ENCODE measurements around the gene KITLG.
"Not testable (repeated sequence)": the region's sequence is repeated elsewhere in the genome, so short reads cannot be mapped to it uniquely, and the experiment has no call there.

KITLG gene, protein sequence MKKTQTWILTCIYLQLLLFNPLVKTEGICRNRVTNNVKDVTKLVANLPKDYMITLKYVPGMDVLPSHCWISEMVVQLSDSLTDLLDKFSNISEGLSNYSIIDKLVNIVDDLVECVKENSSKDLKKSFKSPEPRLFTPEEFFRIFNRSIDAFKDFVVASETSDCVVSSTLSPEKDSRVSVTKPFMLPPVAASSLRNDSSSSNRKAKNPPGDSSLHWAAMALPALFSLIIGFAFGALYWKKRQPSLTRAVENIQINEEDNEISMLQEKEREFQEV

DNA sequence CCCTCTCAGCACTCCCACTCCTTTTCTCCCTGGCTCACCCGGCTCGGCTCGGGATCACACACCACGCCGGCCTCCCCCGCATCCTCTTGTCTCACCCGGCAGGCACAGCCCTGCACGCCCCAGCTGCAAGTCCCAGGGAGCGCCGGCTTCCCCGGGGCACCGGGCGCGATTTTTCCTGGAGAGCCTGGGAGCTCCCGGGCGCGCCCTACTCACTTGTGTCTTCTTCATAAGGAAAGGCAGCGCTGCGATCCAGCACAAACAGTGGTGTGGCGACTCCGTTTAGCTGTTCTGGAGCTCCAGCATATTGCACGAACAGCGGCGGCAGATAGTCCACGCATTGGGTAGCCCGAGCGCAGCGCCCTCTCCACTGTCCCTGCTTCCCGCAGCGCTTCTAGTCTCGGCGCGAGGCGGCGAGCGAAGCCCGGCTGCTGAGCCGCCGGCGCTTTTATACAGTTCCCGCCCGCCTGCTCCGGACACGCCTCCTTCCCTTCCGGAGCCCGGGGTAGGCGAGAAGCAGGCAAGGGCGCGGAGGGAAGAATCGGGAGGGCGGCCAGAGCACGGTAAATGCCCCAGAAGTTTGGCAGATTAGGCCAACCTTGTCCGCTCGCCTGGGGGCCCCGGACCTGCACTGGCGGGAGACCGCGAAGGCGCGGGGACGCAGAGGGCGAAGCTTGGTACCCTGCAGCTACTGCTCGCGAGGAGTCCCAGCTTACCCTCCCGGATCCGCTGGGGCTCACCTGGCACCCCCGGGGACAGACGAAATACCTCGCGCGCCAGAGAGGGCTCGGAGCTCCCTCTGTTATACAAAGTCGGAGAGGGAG lies at the start of gene KITLG:
Gene KITLG, minus strand, starts transcription at position 421 of the 821 bp plus-strand sequence. Its CDS starts 193 bp downstream, at position 228.
- Histone ChIP-seq H3K4me3 (peak within 1 kb of the TSS; percentile 37 to 65 (median 57)), H3K27ac (peak within 1 kb of the TSS; percentile 28 to 88 (median 76))

DNA sequence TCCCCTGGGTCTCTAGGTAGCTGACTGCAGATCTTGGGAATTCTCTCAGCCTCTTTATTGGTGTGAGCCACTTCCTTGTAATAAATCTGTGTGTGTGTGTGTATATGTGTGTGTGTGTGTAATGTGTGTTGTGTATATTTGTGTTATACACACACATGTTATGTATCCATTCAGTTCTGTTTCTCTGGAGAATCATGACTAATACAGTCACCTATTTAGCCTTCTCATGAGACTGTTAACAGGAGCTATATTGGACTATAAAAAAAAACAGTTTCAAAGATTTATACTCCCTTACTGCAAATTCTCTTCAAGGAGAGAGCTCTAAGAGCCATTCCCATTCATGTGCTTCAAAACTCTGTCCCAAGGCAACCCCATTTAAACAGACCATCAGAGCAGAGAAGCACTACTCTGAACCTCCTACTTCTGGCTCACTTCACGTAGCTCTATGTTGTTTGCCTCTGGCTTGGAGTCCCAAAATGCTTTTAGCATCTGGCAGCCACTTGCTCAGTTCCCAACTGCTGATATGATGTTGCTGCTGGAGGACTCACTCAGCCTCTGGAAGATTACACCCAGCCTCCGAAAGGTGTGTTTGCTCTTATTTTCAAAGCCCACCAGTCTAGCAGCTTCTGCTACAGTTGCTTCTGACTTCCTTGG lies 48.7 kb upstream of the KITLG start:
- Histone ChIP-seq H3K4me3 (no peak overlapping the region), H3K27ac (no peak overlapping the region)

DNA sequence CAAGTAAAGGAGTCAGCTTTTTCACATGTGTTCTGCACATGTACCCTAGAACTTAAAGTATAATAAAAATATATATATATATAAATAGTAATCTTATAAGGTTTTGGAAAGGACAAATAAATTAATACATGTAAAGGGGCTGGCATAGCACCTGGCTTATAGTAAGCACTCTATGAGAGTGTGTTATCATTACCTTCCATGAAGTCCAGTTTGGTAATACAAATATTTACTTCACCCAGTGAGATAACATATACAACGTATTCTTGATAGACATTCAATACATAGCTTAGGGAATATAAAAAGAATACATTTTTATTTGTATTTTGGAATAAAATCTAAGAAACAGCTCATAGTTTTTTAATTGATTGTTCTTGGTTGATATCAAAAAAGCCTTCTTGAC lies 47.8 kb upstream of the KITLG start:
- not testable (repeated sequence) for H3K27ac ChIP-seq, H3K4me3 ChIP-seq

DNA sequence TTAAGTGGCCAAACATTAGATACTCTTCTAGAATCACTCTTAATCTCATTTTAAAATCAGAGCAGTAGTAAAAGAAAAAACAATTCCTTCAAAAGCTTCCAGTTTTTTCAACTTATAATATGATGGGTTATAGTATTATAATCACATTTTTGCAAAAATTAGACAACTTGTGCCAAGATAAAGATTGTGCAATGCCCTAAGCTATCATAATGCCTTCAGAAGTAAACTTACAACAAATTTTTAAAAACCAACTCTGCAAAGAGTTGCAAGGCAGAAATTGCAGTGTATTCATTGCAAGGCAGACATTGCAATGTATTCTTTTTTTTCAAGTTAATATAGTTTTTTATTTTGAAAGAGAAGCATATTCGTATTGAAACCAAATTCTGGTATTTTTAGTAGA lies 47.2 kb upstream of the KITLG start:
- H3K27ac ChIP-seq, result no peak overlapping the region
- H3K4me3 ChIP-seq, result no peak overlapping the region

DNA sequence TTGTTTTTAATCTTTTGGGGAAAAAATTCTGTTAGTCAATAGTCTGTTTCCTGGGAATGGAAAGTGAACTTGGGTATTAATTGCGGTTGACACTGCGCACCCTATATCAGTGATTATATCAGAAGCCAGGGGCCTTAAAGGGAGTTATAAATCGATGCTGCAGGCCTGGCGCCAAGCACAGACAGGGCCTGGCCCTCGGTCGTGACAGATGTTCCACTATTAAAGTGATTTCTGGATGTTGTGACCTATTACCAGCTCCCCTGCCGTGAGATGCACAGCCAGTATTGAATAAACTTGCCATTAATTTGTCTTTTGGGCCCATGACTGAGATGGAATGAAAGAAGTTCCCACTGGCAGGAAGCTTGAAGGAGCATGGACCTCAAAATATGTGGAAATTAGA lies 45.1 kb upstream of the KITLG start:
- peak overlapping the region in 2 of 21 experiments; percentile 8 to 52 for H3K27ac ChIP-seq
- H3K4me3 ChIP-seq, result no peak overlapping the region

DNA sequence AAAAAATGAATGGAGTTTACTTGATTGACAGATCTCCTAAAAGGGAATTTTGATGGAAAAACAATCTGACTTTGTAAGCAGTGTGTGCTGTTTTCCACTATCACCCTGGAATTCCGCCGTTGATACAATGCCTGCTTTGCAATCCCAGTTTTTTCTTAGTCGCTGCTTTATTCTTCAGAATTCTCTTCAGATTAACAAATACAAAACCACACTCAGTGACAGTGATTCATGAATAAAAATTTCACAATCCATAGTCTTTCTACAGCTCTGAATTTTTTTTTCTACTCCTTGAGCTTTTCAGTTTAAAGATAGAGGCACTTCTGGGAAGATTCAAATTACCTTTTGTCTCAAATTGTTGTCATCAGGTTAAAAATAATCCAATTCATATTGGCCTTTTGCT lies 44.6 kb upstream of the KITLG start:
- no peak overlapping the region for H3K4me3 ChIP-seq
- peak overlapping the region in 2 of 21 experiments; percentile 8 to 52 for H3K27ac ChIP-seq

DNA sequence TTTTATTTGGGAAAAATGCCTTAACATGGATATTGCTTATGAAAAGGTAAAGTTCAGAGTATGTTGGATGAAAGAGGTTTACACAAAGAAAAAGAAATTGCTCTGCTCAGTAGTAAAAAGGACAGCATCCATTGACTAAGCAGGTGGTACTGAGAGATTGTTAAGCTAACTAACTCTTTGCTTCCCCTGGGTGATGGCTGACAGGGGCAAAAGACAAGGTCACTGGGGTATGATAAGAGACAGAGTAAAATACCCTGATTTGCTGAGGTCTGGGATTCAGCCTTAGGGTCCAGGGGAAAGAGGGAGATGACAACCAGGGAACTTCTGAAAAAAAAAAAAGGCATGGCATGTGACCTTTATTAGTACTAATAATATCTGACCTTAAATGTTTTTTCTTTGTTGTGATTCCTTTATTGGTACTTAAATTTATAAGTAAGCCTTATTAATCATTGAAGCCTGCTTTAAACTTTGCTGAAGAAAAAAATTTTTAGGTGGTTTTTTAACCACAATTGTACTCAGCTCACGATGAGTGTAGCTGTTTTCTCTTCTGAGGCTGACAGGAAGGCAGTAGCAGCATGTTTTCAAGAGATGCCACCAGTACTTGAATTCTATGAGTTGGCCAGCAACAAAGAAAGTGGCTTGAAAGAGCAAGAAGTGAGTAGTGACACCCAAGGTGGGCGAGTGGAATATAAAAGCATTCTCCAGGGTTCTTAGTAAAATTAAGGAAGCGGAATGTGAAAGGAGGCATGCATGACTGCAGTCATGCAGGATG lies 43.7 kb upstream of the KITLG start:
- Histone ChIP-seq H3K4me3 (no peak overlapping the region), H3K27ac (no peak overlapping the region)

DNA sequence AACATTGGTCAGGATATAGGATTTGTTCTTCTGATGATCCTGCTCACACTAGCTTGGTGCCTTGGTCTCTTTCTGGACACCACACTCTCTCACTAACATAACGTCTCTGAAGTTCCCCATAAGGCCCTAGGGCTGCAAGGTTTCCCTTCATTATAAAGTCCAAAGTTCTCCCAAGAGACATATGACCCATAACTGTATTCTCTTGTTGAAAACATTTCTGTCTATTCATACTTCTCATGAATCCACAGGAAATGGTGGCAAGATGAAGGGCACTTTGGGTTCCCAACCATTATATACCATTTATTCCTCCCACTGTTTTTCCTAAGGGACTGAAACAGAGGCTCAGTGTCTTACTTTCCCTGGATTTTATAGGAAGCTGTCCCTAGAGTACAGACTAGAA lies 37.1 kb upstream of the KITLG start:
- Histone ChIP-seq H3K4me3 (no peak overlapping the region), H3K27ac (no peak overlapping the region)

DNA sequence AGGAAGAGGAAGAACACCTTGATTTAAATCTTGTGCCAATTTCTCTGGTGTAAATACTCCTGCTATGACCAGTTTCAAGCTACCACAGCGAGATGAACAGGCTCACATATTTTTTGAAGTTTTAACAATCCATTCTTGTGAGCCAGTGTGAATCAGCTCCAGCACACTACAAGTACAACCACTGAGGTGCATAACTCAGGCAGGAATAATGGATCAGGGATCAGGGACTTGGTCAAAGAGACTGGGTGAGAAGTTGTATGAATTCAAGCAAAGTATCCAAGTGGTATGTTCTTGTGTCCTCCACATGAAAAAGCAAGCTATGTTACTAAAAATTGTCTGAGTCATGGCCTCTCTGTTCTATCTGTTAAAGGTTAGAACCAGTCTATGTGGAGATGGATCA lies 35.2 kb upstream of the KITLG start:
- H3K27ac ChIP-seq, result no peak overlapping the region
- H3K4me3 ChIP-seq, result no peak overlapping the region

DNA sequence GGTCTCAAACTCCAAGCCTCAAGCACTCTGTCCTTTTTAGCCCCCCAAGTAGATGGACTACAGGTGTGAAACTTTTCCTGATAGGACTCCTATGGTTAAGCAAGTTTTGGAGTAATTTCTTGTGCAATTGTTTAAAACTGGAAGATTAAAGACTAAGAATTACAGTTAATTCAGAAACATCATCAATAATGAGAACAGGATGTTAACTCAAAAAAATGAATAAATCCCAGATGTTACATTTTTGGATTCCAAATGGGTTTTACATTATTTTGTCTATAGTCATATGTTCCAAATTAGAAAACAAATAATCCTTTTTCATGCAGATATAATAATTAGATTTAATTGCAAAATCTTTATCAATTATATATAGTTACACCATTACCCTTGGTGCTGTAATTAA lies 24.4 kb upstream of the KITLG start:
- Histone ChIP-seq H3K4me3 (no peak overlapping the region), H3K27ac (no peak overlapping the region)

DNA sequence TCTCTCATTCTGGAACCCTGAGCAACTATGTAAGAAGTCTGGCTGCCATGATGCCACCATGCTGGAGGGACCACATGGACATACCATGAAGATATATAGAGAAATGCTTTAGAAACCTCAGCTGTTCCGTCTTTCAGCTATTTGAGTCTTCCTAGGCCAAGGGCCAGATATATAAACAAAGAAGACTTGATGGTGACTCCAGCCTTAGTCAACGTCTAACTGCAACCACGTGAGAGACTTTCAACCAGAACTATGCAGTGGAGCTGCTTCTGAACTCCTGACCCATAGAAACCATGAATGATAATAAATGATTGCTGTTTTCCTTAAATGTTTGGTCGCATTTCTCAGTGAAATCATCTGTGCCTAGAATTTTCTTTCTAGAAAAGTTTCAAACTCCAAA lies 20.0 kb upstream of the KITLG start:
- Histone ChIP-seq H3K4me3 (no peak overlapping the region), H3K27ac (no peak overlapping the region)

DNA sequence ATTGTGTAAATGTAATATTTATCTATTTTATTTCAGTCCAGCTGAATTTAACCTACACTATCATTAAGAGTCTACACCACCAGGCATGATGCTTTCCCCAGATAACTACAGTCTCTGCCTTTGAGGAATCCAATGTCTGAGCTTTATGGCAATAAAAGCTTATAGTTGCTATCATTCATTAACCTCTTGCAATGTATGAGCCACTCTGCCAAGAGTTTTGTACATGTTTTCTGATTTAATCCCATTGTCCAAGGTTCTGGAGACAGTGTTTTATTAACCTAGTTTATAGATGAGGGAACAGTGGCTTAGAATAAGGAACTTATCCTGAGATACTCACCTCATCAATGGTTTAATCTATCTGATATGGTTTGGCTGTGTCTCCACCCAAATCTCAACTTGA lies 17.1 kb upstream of the KITLG start:
- no peak overlapping the region for H3K27ac ChIP-seq
- no peak overlapping the region for H3K4me3 ChIP-seq

DNA sequence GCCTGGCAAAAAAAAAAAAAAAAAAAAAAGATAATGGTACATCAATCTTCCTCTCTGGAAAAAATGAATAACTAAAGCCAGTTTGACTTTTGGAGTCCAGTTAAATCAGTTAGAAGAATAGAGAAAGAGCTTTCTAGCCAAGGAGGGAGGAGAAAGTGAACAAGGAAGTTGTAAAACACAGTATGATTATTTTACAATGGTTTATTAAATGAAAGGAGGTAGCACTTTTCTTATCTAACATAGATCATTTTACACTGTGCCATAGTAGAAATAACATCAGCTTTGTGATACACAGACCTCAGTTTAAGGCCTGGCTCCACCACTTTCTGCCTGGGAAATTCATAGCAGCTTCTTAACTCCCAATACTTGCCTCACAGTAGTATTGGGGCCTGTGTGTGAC lies 15.4 kb upstream of the KITLG start:
- H3K27ac ChIP-seq, result no peak overlapping the region

DNA sequence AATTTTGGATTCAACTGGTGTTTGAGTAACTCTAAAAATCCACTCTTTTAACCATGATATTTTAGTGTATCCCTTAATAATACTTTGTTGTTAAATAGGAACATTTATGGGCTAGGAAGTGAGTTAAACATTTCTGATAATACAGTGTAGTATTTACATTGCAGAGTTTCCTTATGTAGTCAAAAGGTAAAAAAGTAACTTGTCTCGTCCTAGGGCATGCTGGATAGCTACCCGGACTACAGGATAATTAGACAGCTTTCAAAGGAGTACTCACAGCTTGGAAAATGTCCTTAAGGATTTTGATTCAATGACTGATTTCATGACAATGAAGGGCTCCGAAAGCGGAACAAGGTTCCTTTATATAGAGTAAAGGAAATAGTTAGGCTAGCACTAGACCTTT lies 14.5 kb upstream of the KITLG start:
- Histone ChIP-seq H3K4me3 (no peak overlapping the region), H3K27ac (no peak overlapping the region)

More for the DNA sequence above, 15.4 kb upstream of the KITLG start:
- H3K4me3 ChIP-seq, result no peak overlapping the region

DNA sequence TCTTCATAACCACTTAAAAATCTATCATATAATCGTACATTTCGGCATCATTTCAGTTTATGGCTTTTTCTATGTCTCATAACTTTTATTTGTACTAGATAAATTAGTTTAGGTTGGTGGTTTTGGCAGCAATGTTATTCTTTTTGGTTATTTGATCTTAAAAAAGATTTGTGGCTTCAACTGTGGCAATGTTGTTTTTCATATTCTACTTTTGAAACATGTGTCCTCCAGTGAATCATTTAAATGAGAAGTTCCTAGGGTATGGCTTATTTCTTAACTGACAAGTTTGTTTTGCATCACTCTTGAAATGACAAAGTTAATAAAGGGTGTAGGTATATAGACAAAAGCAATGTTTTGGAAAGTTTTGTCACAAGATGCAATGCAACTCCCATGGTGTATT lies 11.1 kb upstream of the KITLG start:
- H3K4me3 ChIP-seq, result no peak overlapping the region

DNA sequence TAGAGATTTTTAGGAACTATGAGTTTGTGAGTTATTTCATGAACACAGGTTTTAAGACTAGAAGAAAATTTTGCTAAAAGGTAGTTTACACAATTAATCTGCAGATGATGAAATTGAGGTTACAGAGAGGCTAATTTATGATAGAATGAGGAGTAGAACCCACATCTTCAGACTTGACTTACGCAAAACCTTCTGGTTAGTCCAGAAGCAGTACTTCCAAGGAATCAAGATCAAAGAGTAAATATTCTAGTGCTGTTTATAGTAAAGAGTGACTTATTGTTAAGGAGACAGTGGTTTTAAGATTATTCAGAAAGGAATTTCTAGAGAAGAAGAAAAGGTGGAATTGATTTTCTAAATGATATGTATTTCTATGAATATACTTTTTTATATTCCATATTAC lies 10.6 kb upstream of the KITLG start:
- no peak overlapping the region for H3K4me3 ChIP-seq

More for the DNA sequence above, 11.1 kb upstream of the KITLG start:
- no peak overlapping the region for H3K27ac ChIP-seq

DNA sequence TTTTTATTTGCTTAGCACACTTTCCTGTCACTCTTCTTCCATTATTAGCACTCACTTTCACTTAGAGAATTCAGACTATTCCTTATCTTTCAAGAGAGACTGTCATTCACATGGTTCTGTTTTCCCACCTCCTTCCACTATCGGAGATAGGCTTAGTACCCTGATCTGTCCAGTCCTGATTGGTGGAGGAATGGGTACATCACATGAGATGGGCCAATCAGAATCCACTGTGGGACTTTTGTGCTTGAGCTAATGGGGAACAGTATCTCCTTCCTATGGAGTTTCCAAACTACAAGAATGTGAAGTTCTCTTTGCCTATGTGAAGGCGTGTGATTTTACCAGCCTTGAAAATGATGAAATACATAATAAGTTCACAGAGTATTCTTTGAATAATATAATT lies 4.8 kb upstream of the KITLG start:
- Histone ChIP-seq H3K4me3 (no peak overlapping the region), H3K27ac (no peak overlapping the region)

More for the DNA sequence above, 10.6 kb upstream of the KITLG start:
- no peak overlapping the region for H3K27ac ChIP-seq

DNA sequence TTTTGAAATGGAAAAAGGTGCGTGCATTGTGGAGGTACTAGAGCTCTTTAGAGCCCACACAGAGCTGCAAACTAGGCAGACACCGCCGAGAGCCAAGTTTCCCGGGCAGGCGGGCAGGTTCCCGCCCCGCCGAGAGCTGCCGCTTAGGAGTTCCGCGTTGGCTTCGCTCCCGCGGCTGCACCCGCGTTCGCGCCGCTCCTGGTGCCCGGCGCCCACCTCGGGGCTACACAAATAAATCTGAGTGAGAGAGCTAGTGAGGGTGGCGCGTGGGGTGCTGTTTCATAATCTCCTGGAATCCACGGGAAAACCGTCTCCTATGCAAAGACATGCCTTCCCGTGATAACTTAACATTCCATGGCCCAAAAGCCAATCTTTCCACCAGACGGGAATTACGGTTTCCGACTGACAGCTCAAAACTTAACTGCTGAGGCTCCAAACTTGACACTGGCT lies 645 bp downstream of the KITLG start:
- Histone ChIP-seq H3K4me3 (peak overlapping the region; percentile 37 to 65 (median 57)), H3K27ac (peak overlapping the region; percentile 28 to 88 (median 76))

DNA sequence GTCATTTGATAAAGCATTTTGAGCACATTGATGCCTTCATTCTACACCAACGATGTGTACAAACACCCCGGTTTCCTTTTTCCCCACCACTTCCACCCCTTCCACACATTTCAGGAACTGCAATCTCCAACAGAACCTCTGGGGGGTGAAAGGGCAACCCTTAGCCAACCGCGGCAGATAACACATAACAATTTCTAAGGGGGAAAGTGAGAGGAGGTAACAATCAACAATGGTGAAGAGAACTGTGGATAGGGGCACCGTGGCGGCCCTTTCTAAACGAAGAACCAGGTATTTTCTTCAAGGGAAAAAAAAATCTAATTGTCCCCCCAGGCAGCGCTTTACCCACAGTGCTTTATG lies 1.1 kb downstream of the KITLG start:
- peak overlapping the region in 20 of 21 experiments; percentile 43 to 88 (median 77) for H3K27ac ChIP-seq
- peak overlapping the region; percentile 37 to 65 (median 57) for H3K4me3 ChIP-seq

Measured in skin epidermis (tissue), 12 donors.